GM12891 (cell line): ENCODE results near the gene PPP1R3F.

Experiments used
- POLR2A ChIP-seq: IDR thresholded peaks from 2 replicates; pipeline ENCODE4 v1.6.1; 2011; ENCODE audit warnings: low read depth, low read length, control low read depth
- POLR2AphosphoS5 ChIP-seq: IDR thresholded peaks from 2 replicates; pipeline ENCODE4 v1.6.1; 2011; ENCODE audit warnings: low read depth, low read length, control low read depth
- TAF1 ChIP-seq: IDR thresholded peaks from 2 replicates; pipeline ENCODE4 v1.6.1; 2011; ENCODE audit warnings: low read depth, low read length, control low read depth

DNA sequence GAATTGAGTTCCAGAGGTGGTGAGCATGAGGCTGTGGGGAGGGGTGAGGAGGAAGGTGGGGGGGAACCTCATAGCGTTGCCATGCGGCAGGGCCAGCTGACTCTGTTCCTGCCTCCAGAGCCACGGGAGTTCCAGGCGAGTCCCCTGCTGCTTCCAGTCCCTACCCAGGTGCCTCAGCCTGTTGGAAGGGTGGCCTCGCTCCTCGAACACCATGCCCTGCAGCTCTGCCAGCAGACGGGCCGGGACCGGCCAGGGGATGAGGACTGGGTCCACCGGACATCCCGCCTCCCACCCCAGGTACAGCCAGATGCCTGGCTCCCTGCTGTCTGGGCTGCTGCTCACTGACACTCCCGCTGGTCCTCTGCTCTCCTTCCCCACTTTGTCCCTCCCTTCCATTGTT is 26.4 kb upstream of the PPP1R3F start:
- TF ChIP-seq POLR2A (no peak), POLR2AphosphoS5 (no peak), TAF1 (no peak)
